Prostate gland (tissue), 2 donors: Measurements from ENCODE around the gene TMEM192. TPM values are rescaled to one million over a fixed set of nuclear protein-coding genes. Genes with fewer than 3 reads are reported as not detected.

ENCODE experiments used
- DNase-seq: peaks from one replicate; pipeline ENCODE4 v3.0.0-alpha.2; 2019; ENCODE audit warnings: low spot score
- H3K27ac ChIP-seq, 2 donors: fragments of 200-600 bp; sonication (generic); 2 replicates each; pipeline ENCODE4 v1.5.1; 2017 to 2019
- H3K27me3 ChIP-seq: fragments of 200-600 bp; sonication (generic); replicated peaks from 2 replicates; pipeline ENCODE4 v1.5.1; 2019; ENCODE audit not compliant: insufficient read depth
- H3K36me3 ChIP-seq, 2 donors: fragments of 200-600 bp; sonication (generic); 1 replicate in 1 of 2; 2 replicates in 1 of 2; pipeline versions ENCODE4 v1.5.1 to v1.8.1; 2017 to 2019
- H3K4me1 ChIP-seq: fragments of 200-600 bp; sonication (generic); replicated peaks from 2 replicates; pipeline ENCODE4 v1.5.1; 2019
- H3K4me3 ChIP-seq, 2 donors: fragments of 200-600 bp; sonication (generic); 2 replicates each; pipeline ENCODE4 v1.5.1; 2017 to 2019
- H3K9me3 ChIP-seq: fragments of 200-600 bp; sonication (generic); 2 replicates; pipeline ENCODE4 v1.5.1; 2017
- CTCF ChIP-seq, 4 experiments: fragments of 200-600 bp in 2 of 4; fragments of 450-650 bp in 2 of 4; sonication (generic) in 2 of 4; IDR thresholded peaks; 1 replicate in 3 of 4; 2 replicates in 1 of 4; pipeline ENCODE4 v1.5.1; 2016 to 2019; ENCODE audit warnings: antibody characterized with exemption in 4 of 4, mild to moderate bottlenecking in 2 of 4, moderate library complexity in 2 of 4
- POLR2A ChIP-seq: fragments of 450-650 bp; IDR thresholded peaks from one replicate; pipeline ENCODE4 v1.6.1; 2016; ENCODE audit warnings: antibody characterized with exemption, mild to moderate bottlenecking
- POLR2AphosphoS5 ChIP-seq: sonication (generic); formaldehyde crosslinking; IDR thresholded peaks from one replicate; pipeline ENCODE4 v1.6.1; 2017; ENCODE audit warnings: antibody characterized with exemption
- WGBS: methylation state at CpG from one replicate; pipeline ENCODE4 v1.1.5; 2018; 5-methylcytosine and 5-hydroxymethylcytosine counted together
- intact Hi-C: fragments of 100-400 bp; cut with DNase I; formaldehyde crosslinking; loops from one replicate; pipeline ENCODE4 v1.14.2; 2022
- total RNA-seq, 2 donors: library from RNA; depleted of rRNA; stranded (reverse); fragments of >200 nt; gene quantifications; one replicate each; pipeline ENCODE4 v1.1.0, GENCODE V29; 2016

The TMEM192 gene
- total RNA-seq, 2 donors from 2014 or later, result 22.3 to 43.3 TPM

- TF ChIP-seq POLR2AphosphoS5, result no peak
- TF ChIP-seq POLR2A, result no peak
- TF ChIP-seq CTCF (IDR thresholded peaks at IDR 0.05), result no peak
- no peaks in the 10 kb centered on the region for H3K36me3 ChIP-seq
- H3K4me1 ChIP-seq, result no peaks in the 10 kb centered on the region
- H3K27me3 ChIP-seq, result no peaks in the 10 kb centered on the region
- H3K9me3 ChIP-seq, result no peaks in the 10 kb centered on the region
- H3K4me3 ChIP-seq, result no peak overlapping the region
- DNase-seq, result no peak
- no peak overlapping the region for H3K27ac ChIP-seq
- intact Hi-C loops, result no loop called here
These were observed 39.1 kb upstream of the TMEM192 start for GRCh38 chr4:165151734-165152133.

GRCh38 chr4:165150545-165150944, 37.9 kb upstream of the TMEM192 start:
- Histone ChIP-seq H3K27ac (no peak overlapping the region), H3K4me3 (no peak overlapping the region), H3K4me1 (no peaks in the 10 kb centered on the region), H3K9me3 (no peaks in the 10 kb centered on the region), H3K27me3 (no peaks in the 10 kb centered on the region), H3K36me3 (no peaks in the 10 kb centered on the region)
- intact Hi-C loops, result no loop called here
- WGBS, result 76% methylated on average over 3 of the region's 3 CpGs
- TF ChIP-seq POLR2AphosphoS5, result no peak
- no peak for TF ChIP-seq CTCF (IDR thresholded peaks at IDR 0.05)
- TF ChIP-seq POLR2A, result no peak
- no peak for DNase-seq

- intact Hi-C loops, result no loop called here
- DNase-seq, result no peak
- TF ChIP-seq CTCF (IDR thresholded peaks at IDR 0.05), result no peak
- TF ChIP-seq POLR2AphosphoS5, result no peak
- TF ChIP-seq POLR2A, result no peak
- Histone ChIP-seq H3K4me1 (no peaks in the 10 kb centered on the region), H3K27ac (no peak overlapping the region), H3K36me3 (no peaks in the 10 kb centered on the region), H3K27me3 (no peaks in the 10 kb centered on the region), H3K4me3 (no peak overlapping the region), H3K9me3 (no peaks in the 10 kb centered on the region)
- WGBS, result 99% methylated on average over 3 of the region's 3 CpGs
These were observed 26.2 kb upstream of the TMEM192 start for GRCh38 chr4:165138843-165139242.

- no peak for DNase-seq
- Histone ChIP-seq H3K27me3 (no peaks in the 10 kb centered on the region), H3K36me3 (no peaks in the 10 kb centered on the region), H3K4me1 (no peaks in the 10 kb centered on the region), H3K9me3 (no peaks in the 10 kb centered on the region), H3K27ac (no peak overlapping the region), H3K4me3 (no peak overlapping the region)
- intact Hi-C loops, result no loop called here
- no peak for TF ChIP-seq POLR2A
These were observed 24.5 kb upstream of the TMEM192 start for GRCh38 chr4:165137205-165137604.

GRCh38 chr4:165136529-165136928, 23.9 kb upstream of the TMEM192 start:
- no peak for TF ChIP-seq POLR2A
- Histone ChIP-seq H3K27me3 (no peaks in the 10 kb centered on the region), H3K9me3 (no peaks in the 10 kb centered on the region), H3K36me3 (no peaks in the 10 kb centered on the region), H3K27ac (no peak overlapping the region), H3K4me1 (no peaks in the 10 kb centered on the region), H3K4me3 (no peak overlapping the region)
- intact Hi-C loops, result no loop called here
- 91% methylated on average over 4 of the region's 4 CpGs for WGBS
- no peak for DNase-seq

- no peaks in the 10 kb centered on the region for H3K4me1 ChIP-seq
- H3K4me3 ChIP-seq, result no peak overlapping the region
- H3K36me3 ChIP-seq, result no peaks in the 10 kb centered on the region
- 73% methylated on average over 2 of the region's 2 CpGs for whole genome bisulfite sequencing
- H3K9me3 ChIP-seq, result no peaks in the 10 kb centered on the region
- DNase-seq, result no peak
- H3K27ac ChIP-seq, result no peak overlapping the region
- no peaks in the 10 kb centered on the region for H3K27me3 ChIP-seq
- intact Hi-C loops, result loop anchor here (5.0 kb wide), 2 partner anchors 214 to 329 kb away; no protein-coding TSS in a partner anchor
- TF ChIP-seq CTCF (IDR thresholded peaks at IDR 0.05) (no peak), POLR2AphosphoS5 (no peak), POLR2A (no peak)
These were observed 20.5 kb upstream of the TMEM192 start for GRCh38 chr4:165133150-165133549.
